ENCODE data around the gene ZCCHC13. TPM values are rescaled to one million over a fixed set of nuclear protein-coding genes. Genes with fewer than 3 reads are reported as not detected.
"Not testable (repeated sequence)": the region's sequence is repeated elsewhere in the genome, so short reads cannot be mapped to it uniquely, and the experiment has no call there.

The ZCCHC13 gene
- polyA plus RNA-seq, 1 donor: not detected

- DNase-seq: no peak
Measured at GRCh38 chrX:74324131-74324530, 20.2 kb downstream of the ZCCHC13 start.

- no peak for DNase-seq
Measured at GRCh38 chrX:74325130-74326059, 21.4 kb downstream of the ZCCHC13 start.

DNA sequence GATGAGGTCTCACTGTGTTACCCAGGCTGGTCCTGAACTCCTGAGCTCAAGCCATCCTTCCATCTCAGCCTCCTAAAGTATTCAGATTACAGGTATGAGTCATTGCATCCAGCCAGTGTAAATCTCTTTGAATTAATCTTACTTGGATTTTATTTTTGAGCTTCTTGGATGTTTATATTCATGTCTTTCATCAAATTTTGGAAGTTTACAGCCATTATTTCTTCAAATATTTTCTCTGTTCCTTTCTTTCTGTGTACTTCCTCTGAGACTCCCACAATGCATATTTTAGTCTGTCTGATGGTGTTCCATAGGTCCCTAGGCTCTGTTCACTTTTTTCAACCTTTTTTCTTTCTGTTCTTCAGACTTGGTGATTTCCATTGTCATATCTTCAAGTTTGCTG is 34.9 kb downstream of the ZCCHC13 start:
- DNase-seq: no peak

DNA sequence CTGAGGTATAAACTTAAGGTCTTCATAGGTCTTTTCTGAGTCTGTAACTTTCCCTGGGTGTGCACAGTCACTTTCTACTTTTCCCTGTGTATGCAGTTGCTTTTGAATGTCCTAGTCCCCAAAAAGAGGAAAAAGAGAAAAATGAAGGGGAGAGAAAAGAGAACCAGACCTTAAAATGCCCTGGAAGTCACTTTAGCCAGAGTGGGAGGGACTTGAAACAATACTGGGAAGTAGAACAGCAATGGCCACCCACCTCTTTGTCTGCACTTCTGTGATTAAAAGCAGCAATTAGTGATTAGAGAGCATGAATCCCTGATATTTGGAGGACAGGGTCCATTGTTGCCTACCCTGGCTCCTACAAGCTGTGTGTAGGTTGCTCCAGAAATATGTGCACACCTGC is 36.1 kb downstream of the ZCCHC13 start:
- DNase-seq: no peak

DNA sequence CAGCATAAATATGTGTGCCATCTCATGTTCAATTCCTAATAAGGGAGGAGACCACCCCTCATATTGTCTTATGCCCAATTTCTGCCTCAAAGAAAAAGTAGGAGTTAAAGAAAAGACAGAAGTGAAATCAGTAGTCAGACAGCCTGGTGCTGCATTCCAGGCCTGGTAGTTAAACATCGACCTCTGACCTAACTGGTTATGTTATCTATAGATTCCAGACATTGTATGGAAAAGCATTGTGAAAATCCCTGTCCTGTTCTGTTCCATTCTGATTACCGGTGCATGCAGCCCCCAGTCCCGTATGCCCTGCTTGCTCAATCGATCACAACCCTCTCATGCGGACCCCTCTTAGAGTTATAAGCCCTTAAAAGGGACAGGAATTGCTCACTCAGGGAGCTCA is 38.2 kb downstream of the ZCCHC13 start:
- DNase-seq: not testable (repeated sequence)

- peak; percentile 8 for DNase-seq
Measured at GRCh38 chrX:74343343-74344279, 39.6 kb downstream of the ZCCHC13 start.

DNA sequence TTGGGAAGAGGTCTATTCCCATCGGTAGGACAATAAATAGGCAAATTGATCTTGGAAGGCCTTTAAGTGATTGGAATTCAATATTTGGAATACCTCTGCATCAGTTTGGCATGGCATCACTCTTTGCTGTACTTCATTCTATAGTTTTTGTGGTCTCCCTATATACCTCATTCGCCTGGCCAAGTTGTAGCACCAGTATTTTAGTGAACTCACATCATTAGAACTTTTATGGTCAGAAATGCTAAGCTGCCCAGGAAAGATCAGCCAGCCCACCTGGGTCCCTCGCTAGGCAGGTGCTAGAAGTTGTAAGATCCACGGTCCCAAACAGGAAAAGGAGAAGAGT is 40.3 kb downstream of the ZCCHC13 start:
- DNase-seq: no peak

- no peak for DNase-seq
Measured at GRCh38 chrX:74346088-74346487, 42.1 kb downstream of the ZCCHC13 start.

GRCh38 chrX:74349387-74349786 is 45.4 kb downstream of the ZCCHC13 start:
- no peak for DNase-seq

DNA sequence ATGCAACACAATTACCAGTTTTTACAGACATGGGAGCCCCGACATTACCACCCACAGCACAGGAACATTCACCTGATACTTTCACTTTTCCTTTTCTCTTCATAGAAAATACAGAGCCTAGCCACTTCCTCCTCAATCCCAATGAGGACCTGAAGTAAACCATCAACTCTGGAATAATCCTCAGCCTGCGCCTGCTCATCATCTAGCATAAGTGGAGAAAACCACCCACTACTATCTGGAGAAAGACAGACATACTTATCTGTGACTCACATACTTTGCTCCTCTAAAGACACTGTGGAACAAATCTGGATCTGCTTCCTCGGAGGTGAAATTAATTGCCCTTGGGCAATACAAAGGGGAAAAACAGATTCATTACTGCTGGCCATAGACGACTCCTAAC is 47.8 kb downstream of the ZCCHC13 start:
- DNase-seq: no peak

DNA sequence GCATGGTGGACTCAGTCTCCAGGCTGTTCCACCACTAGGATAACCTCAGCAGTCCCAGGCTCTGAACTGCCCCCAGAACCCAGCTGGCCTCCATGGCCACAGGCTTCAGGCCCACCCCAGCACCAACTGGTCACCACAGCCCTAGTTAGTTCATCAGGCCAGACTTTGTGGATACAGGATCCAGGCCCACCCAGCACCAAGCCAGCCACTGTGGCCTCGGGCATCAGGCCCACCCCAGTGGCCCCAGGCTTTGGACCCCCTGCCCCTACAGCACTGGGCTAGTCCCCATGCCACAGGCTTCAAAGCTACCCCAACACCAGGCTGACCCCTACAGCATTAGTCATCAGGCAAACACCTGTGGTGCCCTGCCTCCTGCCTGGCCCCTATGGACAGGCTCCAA is 50.0 kb downstream of the ZCCHC13 start:
- no peak for DNase-seq

Other genes with a start within 250 kb of the ZCCHC13 start
- gene SLC16A2, start 117.3 kb downstream of the ZCCHC13 start, polyA plus RNA-seq (ENCODE audit: insufficient read length): 63.1 TPM